H1 (cell line): ENCODE results near the gene IL1RAPL1.

ENCODE experiments used
- EP300 ChIP-seq, 2 experiments: IDR thresholded peaks; 1 replicate in 1 of 2; 2 replicates in 1 of 2; pipeline ENCODE4 v1.6.1; 2011 to 2012; ENCODE audit warnings: low read depth in 2 of 2, low read length in 2 of 2, mild to moderate bottlenecking in 2 of 2, borderline replicate concordance in 1 of 2, inconsistent platforms in 1 of 2, moderate library complexity in 1 of 2
- EZH2 ChIP-seq: fragments of 200-600 bp; sonication (generic); IDR thresholded peaks from 2 replicates; pipeline ENCODE4 v1.7.1; 2012; ENCODE audit warnings: low read depth, mild to moderate bottlenecking, moderate library complexity, low read length, inconsistent platforms; ENCODE audit not compliant: severe bottlenecking
- POLR2AphosphoS5 ChIP-seq: IDR thresholded peaks from 2 replicates; pipeline ENCODE4 v1.6.1; 2011; ENCODE audit warnings: low read depth, low read length

- TF ChIP-seq POLR2AphosphoS5, result no peak
- TF ChIP-seq EZH2, result no peak
- no peak for TF ChIP-seq EP300 (IDR thresholded peaks at IDR 0.05; ENCODE audit: borderline replicate concordance in 1 of 2, low read depth in 2 of 2, low read length in 2 of 2)
These were observed 1003.7 kb downstream of the IL1RAPL1 start for GRCh38 chrX:29590921-29591320.
